Measurements from ENCODE around the gene TBC1D10A.

Gene TBC1D10A

GRCh38 chr22:30297991-30298701 lies 28.6 kb downstream of the TBC1D10A start:
- no peak for DNase-seq

DNA sequence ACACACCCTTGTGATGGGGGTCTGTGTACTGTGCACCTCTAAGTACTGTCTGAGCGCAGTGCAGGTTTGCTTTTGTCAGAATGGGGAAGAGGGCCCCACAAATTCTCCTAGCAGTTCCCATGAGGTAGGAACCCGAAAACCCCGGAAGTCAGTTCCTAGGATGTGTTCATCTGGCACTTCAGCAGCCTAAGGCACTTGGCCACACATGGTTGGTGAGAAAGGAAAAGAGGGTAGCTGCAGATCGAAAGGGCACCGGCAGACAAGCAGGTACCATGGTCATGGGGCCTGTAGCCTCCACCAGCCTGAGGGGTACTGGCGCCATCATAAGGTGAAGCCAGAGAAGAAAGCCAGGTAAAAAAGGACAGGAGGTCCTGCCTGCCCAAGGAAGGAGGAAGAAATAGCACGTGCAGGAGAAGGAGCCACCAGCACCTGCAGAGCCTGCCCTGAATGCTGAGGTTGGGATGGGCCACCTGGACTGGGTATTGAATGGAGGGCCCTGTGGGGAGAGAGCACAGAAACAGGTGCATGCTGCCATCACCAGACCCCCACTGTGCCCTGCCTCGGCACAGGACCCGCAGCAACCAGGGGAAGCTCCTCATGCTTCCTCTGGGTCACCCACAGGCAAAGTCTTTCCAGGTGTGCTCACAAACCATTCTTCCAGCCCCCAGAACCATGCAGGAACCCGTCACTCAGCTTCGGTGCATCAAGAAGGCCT lies 29.3 kb downstream of the TBC1D10A start:
- DNase-seq = no peak

GRCh38 chr22:30296833-30297232 lies 29.9 kb downstream of the TBC1D10A start:
- DNase-seq = no peak

DNA sequence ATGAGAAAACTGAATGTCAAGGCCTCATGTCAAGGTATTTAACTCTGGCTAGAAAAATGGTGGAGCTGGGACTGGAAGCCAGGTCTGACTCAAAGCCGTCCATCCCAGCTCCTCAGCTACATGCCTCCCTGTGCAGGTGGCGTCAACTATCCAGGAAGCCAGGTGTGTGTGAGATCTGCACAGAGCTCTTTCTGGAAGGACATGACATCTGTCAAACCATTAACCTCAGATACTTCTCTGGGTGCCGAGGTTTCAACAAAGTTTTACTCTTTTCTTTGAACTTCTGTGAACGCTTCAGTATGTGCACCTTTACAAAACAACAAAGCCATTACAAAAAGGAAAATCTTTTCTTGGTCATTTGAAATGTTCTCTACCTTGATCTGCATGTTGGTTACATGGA lies 30.4 kb downstream of the TBC1D10A start:
- no peak for DNase-seq

GRCh38 chr22:30295576-30295975 lies 31.2 kb downstream of the TBC1D10A start:
- no peak for DNase-seq

DNA sequence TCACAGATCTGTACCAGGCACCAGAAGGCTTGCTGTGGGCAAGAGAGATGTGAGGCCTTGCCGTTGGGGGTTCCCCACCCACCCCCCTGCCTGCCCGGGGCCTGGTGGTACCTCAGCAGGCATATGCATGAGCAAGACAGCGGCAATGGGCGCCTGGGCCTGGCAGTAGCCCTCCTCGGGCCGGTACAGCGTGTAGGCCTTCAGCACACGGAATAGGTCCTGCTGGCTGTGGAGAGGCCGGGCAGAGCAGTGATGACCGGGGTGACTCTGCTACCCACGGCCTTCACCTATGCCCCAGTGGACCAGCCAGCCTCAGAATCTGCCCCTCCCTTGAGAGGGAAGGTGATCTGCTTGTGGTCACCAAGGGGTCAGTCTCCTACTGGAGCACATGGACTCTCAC lies 31.9 kb downstream of the TBC1D10A start:
- no peak for DNase-seq

DNA sequence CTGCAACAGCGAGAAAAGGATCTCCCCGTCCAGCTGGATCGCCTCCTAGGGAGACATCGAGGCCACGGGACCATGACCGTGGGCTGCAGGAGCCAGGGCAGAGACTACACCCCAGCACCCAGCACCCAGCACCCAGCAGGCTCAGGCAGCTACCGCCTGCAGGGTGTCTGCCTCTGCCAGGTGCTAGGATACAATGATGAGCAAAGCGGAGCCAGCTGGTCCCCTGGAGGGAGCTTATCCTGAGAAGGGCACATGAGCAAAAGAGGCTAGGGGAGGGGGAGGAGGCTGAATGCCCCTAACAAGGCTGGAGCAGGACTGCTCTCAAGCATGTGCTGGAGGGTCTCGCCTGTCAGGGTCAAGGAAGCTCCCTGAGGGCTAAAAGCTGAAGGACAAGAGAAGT lies 32.7 kb downstream of the TBC1D10A start:
- DNase-seq = no peak

GRCh38 chr22:30293026-30293425 lies 33.7 kb downstream of the TBC1D10A start:
- no peak for DNase-seq

GRCh38 chr22:30292069-30292970 lies 34.4 kb downstream of the TBC1D10A start:
- no peak for DNase-seq

GRCh38 chr22:30291058-30291892 lies 35.5 kb downstream of the TBC1D10A start:
- peak; percentile 49 for DNase-seq

DNA sequence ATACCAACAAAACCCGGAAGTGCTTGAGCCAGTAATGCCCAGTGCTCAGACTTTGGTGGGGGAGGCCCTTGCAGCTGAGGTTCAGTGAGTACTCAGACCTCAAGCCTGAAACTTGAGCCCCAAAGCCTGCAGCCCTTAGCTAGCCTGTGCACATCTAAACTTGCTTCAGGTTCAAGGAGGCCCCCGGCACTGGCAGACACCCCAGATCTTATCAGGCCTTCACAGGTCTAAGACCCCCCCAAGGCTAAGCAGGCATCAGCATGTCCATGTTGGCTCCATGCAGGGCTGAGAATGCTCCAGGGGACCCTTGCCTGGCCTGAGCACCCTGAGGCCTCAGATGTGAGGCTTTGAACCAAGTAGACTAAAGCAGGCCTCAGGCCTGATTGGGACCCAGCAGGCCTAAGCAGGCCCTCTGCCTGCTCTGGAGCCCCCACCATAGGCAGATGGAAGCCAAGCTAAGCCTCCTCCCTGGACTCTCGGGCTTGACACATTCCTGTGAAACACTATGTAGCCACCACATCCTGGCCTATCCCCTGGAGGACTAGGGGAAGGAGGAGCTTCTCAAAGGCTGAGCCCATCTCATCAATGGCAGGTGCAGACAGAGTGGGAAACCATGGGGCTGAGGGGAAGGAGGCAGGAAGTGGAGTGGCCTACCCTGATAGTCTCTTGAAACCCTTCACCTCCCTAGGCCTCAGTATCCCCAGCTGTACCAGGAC lies 36.2 kb downstream of the TBC1D10A start:
- peak; percentile 66 for DNase-seq

GRCh38 chr22:30289980-30290313 lies 36.8 kb downstream of the TBC1D10A start:
- no peak for DNase-seq

GRCh38 chr22:30289141-30289979 lies 37.4 kb downstream of the TBC1D10A start, which contains the start of gene CASTOR1:
CASTOR1 (minus strand) TSS chr22:30289505; CDS start chr22:30289497, 8 bp downstream.
- peak; percentile 98 for DNase-seq

- no peak for DNase-seq
Measured at GRCh38 chr22:30288419-30289140, 38.2 kb downstream of the TBC1D10A start.

DNA sequence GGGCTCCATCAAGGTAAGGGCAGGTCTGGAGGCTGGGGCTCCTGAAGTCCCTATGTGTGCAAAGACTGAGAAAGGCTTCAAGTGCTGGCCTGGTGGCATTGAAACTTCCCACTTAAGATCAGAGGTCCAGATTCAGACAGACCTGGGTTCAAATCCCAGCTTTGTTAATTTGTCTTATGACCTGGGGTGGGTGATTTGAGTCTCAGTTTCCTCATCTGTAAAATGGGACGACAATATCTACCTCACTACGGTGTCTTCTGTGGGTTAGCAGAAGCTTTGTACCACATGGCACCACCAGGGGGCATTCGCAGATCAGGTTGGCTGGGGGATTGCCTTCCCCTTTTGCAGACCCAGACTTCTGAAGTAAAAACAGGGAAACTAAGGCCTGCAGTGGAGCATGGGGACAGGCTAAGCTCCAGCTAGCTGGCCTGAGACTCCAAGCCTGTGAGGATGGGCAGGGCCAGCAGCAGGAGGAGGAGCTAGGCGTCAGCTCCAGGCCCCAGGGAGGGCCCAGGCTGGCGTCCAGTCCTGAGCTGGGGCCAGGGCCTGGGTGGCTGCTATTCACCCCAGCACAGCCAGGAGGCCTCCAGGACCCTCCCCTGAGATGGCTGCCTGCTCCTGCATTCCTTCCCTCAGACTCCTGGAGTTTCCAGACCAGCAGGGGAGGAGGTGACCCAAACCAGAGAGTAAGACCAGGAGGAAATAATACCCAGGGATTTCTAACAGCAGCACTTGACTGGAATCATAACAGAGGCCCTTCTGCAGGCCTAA lies 38.9 kb downstream of the TBC1D10A start:
- DNase-seq = peak; percentile 85

DNA sequence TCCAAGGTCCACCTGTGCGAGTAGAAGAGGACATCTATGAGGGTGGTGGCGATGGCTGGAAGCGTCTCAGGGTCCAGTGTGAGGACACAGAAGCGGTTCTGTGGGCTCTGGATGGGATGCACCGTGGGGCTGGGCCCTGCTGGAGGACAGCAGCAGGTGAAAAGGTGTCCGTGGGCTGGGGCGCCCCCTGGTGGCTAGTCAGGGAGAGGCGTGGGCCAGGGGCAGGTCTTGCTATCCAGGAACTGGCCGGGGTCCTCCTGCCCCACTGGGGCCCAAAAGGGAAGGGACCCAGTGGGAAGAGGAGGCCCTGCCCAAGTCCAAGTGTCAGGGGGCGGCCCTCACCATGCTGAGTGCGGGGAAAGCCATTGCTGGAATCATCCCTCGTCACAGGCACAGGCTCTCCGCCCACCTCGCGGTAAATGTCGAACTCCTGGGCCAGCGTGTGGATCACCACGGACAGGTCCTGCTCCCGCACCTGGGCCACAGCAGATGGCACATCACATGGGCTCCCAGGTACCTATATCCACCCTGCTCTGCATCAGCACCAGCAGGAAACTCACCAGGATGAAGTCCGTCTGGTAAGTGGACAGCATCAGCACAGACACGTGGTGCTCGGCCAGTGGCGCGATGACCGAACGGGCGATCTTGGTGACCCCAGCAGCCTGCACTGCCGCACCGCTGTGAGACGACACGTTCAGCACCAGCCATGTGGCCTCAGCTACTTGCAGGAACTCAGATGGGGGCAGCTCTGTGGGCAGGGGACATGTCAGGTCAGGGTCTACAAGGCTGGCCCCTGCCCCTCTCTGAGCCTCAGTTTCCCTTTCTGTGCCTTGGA lies 39.7 kb downstream of the TBC1D10A start:
- peak; percentile 39 for DNase-seq

DNA sequence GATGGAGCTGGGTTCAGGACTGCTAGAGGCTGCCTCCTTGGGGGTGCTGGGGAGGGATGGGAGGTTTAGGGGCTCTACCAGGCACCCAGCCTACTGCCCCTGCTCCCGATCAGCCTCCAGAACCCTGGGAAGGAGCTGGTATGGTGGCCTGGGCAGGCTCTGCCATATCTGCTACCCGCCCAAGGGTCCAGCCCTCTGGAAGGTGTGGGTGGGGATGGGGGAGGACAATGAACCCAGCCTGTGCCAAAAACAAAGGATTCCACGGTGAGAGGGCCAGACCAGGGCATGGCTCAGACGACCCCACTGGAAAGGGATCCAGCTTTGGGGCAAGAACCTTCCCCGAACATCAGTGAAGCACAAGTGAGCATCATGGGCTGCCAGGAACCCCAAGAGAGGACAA lies 40.4 kb downstream of the TBC1D10A start:
- DNase-seq = no peak

DNA sequence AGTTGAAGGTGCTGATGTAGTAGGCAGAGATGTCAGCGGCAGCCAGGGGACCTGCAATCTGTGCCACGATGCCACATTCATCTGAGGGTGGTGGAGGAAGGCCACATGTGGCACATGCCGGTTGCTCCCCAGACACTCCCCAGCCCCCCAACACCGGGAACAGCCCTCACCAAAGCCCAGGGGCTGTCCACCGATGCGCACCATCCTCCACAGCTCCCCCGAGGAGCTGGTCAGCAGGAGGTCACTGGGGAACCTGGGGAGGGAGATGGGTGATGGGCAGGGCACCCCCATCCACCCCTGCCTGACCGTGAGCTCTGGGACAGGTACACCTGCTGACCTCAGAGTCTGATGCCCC lies 40.9 kb downstream of the TBC1D10A start:
- no peak for DNase-seq

Data from fibroblast of skin of right biceps (primary cell).